ENCODE data around the gene CCL13.
A peak's percentile ranks its signal among the peaks of the same experiment; 100 is the strongest.

CCL13 gene

DNA sequence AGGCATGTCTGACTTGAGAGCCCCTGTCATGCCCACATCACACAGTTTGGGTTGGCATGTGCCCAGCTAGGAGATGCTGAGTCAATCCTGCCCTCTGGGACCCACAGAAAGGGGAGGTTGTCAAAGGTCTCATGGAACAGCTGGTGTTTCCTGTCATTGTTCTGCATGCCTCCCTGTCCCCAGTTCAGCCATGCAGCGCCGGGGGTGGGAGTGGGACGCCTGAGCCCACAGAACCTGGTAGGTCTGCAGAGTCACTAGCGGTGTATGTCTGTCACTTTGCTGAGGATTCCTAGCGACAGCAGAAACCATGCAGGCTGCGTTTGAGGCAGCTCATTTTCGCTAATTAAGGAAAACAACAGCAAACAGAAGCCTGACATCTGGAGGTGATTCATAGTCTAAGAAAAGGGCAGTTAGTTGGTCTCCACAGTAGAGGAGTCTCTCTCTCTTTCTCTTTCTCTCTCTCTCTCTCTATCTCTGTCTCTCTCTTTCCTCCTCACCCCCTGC, 26.4 kb downstream of the CCL13 start:
- Histone ChIP-seq H3K4me2 (ENCODE audit: low read depth, low read length, poor library complexity, severe bottlenecking) (peak overlapping the region; percentile 57), H3K4me1 (ENCODE audit: insufficient read depth, low read length, poor library complexity, severe bottlenecking) (peaks cover 81% of the 10 kb centered on the region), H3K9me2 (replicated peaks; ENCODE audit: low read depth, low read length) (no peaks in the 10 kb centered on the region), H3K4me3 (ENCODE audit: low read length, poor library complexity, severe bottlenecking) (peak overlapping the region; percentile 48), H3K9me3 (ENCODE audit: insufficient read depth, low read depth, low read length) (no peaks in the 10 kb centered on the region), H3F3A (ENCODE audit: low read depth) (peaks cover 10% of the 10 kb centered on the region), H3K79me2 (ENCODE audit: insufficient read depth, low read length) (no peaks in the 10 kb centered on the region), H2AFZ (ENCODE audit: low read length) (peak overlapping the region; percentile 14), H3K9ac (ENCODE audit: low read depth, low read length, poor library complexity, severe bottlenecking) (peak overlapping the region; percentile 70), H4K20me1 (ENCODE audit: insufficient read depth, low read length, poor library complexity, severe bottlenecking) (no peaks in the 10 kb centered on the region), H3K27me3 (ENCODE audit: insufficient read depth, low read length, poor library complexity, severe bottlenecking) (no peaks in the 10 kb centered on the region), H3K36me3 (ENCODE audit: insufficient read depth, low read length) (no peaks in the 10 kb centered on the region)
- TF ChIP-seq, protein P1, sequence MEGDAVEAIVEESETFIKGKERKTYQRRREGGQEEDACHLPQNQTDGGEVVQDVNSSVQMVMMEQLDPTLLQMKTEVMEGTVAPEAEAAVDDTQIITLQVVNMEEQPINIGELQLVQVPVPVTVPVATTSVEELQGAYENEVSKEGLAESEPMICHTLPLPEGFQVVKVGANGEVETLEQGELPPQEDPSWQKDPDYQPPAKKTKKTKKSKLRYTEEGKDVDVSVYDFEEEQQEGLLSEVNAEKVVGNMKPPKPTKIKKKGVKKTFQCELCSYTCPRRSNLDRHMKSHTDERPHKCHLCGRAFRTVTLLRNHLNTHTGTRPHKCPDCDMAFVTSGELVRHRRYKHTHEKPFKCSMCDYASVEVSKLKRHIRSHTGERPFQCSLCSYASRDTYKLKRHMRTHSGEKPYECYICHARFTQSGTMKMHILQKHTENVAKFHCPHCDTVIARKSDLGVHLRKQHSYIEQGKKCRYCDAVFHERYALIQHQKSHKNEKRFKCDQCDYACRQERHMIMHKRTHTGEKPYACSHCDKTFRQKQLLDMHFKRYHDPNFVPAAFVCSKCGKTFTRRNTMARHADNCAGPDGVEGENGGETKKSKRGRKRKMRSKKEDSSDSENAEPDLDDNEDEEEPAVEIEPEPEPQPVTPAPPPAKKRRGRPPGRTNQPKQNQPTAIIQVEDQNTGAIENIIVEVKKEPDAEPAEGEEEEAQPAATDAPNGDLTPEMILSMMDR (conservative IDR thresholded peaks at IDR 0.05; ENCODE audit: low read length): peak; percentile 16
- no peak for TF ChIP-seq EZH2phosphoT487 (IDR thresholded peaks at IDR 0.05; ENCODE audit: borderline replicate concordance)

DNA sequence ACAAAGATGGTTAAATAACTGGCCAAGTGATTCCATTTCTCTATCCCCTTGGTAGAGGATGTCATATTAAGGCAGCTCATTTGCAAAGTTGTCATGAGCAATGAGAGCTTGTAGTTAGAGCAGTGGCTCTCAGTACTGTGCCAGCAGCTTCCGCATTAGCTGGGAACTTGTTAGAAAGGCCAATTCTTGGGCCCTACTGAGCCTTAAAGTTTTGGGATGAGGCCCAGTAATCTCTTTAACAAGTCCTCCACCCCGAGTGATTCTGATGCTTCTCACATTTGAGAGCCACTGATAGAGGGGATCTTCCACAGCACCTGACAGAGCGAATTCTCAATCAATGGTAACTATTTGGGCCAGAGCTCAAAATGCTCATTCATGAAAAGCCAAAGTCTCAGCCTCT, 26.9 kb downstream of the CCL13 start:
- Histone ChIP-seq H3K79me2 (ENCODE audit: insufficient read depth, low read length) (no peaks in the 10 kb centered on the region), H3K4me2 (ENCODE audit: low read depth, low read length, poor library complexity, severe bottlenecking) (peak overlapping the region; percentile 57), H4K20me1 (ENCODE audit: insufficient read depth, low read length, poor library complexity, severe bottlenecking) (no peaks in the 10 kb centered on the region), H3K9me2 (replicated peaks; ENCODE audit: low read depth, low read length) (no peaks in the 10 kb centered on the region), H3K36me3 (ENCODE audit: insufficient read depth, low read length) (no peaks in the 10 kb centered on the region), H3K4me1 (ENCODE audit: insufficient read depth, low read length, poor library complexity, severe bottlenecking) (peaks cover 87% of the 10 kb centered on the region), H3K9ac (ENCODE audit: low read depth, low read length, poor library complexity, severe bottlenecking) (peak overlapping the region; percentile 70), H3F3A (ENCODE audit: low read depth) (peaks cover 16% of the 10 kb centered on the region), H2AFZ (ENCODE audit: low read length) (peak overlapping the region; percentile 14; the same call in 1 of the 2 replicates), H3K9me3 (ENCODE audit: insufficient read depth, low read depth, low read length) (no peaks in the 10 kb centered on the region), H3K4me3 (ENCODE audit: low read length, poor library complexity, severe bottlenecking) (peak overlapping the region; percentile 48), H3K27me3 (ENCODE audit: insufficient read depth, low read length, poor library complexity, severe bottlenecking) (no peaks in the 10 kb centered on the region)
- no peak for TF ChIP-seq EZH2phosphoT487 (IDR thresholded peaks at IDR 0.05; ENCODE audit: borderline replicate concordance)
- TF ChIP-seq, protein P1 (conservative IDR thresholded peaks at IDR 0.05; ENCODE audit: low read length): no peak

DNA sequence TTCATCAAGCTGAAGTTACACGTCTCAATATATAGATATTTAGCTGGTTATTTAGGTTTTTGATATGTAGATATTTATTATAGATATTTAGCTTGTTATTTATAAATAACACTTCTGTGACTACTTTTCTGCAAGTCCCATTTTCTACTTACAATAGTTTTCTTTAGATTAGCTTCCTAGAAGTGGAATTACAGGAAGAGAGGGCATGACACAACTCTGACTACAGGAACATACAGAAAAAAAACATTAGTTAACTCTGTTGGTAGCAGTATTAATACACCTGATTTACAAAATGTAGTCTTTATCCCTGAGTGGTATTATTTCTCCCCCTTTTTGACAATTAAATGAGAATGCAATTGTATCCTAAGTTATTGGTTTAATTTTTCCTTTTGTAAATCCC, 28.0 kb downstream of the CCL13 start:
- Histone ChIP-seq H3K36me3 (ENCODE audit: insufficient read depth, low read length) (no peaks in the 10 kb centered on the region), H3K4me2 (ENCODE audit: low read depth, low read length, poor library complexity, severe bottlenecking) (no peak overlapping the region), H3K4me3 (ENCODE audit: low read length, poor library complexity, severe bottlenecking) (no peak overlapping the region), H4K20me1 (ENCODE audit: insufficient read depth, low read length, poor library complexity, severe bottlenecking) (no peaks in the 10 kb centered on the region), H3K27me3 (ENCODE audit: insufficient read depth, low read length, poor library complexity, severe bottlenecking) (no peaks in the 10 kb centered on the region), H3K9ac (ENCODE audit: low read depth, low read length, poor library complexity, severe bottlenecking) (peak overlapping the region; percentile 70), H3K9me3 (ENCODE audit: insufficient read depth, low read depth, low read length) (no peaks in the 10 kb centered on the region), H3K4me1 (ENCODE audit: insufficient read depth, low read length, poor library complexity, severe bottlenecking) (peaks cover 88% of the 10 kb centered on the region), H3F3A (ENCODE audit: low read depth) (peaks cover 18% of the 10 kb centered on the region), H2AFZ (ENCODE audit: low read length) (no peak overlapping the region), H3K9me2 (replicated peaks; ENCODE audit: low read depth, low read length) (no peaks in the 10 kb centered on the region), H3K79me2 (ENCODE audit: insufficient read depth, low read length) (no peaks in the 10 kb centered on the region)
- TF ChIP-seq, protein P1 (conservative IDR thresholded peaks at IDR 0.05; ENCODE audit: low read length): no peak
- TF ChIP-seq EZH2phosphoT487 (IDR thresholded peaks at IDR 0.05; ENCODE audit: borderline replicate concordance): no peak
